SJSA1 (cell line): ENCODE measurements around the gene TGFBR3. TPM values are rescaled to one million over a fixed set of nuclear protein-coding genes. Genes with fewer than 3 reads are reported as not detected.

Source experiments
- DNase-seq, 2 experiments: peaks; one replicate each; pipeline ENCODE4 v3.0.0-alpha.2; 2015 to 2020; ENCODE audit warnings: low spot score in 2 of 2, low read depth in 1 of 2
- H3K27ac ChIP-seq: fragments of 250-450 bp; sonication (Bioruptor Pico); 2 replicates; pipeline ENCODE4 v1.5.1; 2020; ENCODE audit warnings: mild to moderate bottlenecking, moderate library complexity
- H3K27me3 ChIP-seq: fragments of 250-450 bp; sonication (Bioruptor Pico); replicated peaks from 2 replicates; pipeline ENCODE4 v1.5.1; 2020; ENCODE audit warnings: mild to moderate bottlenecking, moderate library complexity
- H3K36me3 ChIP-seq: fragments of 250-450 bp; sonication (Bioruptor Pico); 2 replicates; pipeline ENCODE4 v1.5.1; 2020; ENCODE audit warnings: mild to moderate bottlenecking
- H3K4me1 ChIP-seq: fragments of 250-450 bp; sonication (Bioruptor Pico); replicated peaks from 2 replicates; pipeline ENCODE4 v1.6.1; 2021; ENCODE audit warnings: mild to moderate bottlenecking
- H3K4me3 ChIP-seq: fragments of 250-450 bp; sonication (Bioruptor Pico); 2 replicates; pipeline ENCODE4 v1.5.1; 2020; ENCODE audit warnings: mild to moderate bottlenecking
- H3K9me3 ChIP-seq: fragments of 250-450 bp; sonication (Bioruptor Pico); replicated peaks from 2 replicates; pipeline ENCODE4 v1.5.1; 2020; ENCODE audit warnings: mild to moderate bottlenecking
- total RNA-seq: library from RNA; depleted of rRNA; stranded (reverse); fragments of >200 nt; shearing (Covaris generic); gene quantifications from 2 replicates; pipeline ENCODE4 v1.2.3, GENCODE V29; 2014; rRNA removed

The TGFBR3 gene
- total RNA-seq, 1 experiment from 2014 or later: 8.8 TPM

GRCh38 chr1:91633438-91633837 lies 252.5 kb downstream of the TGFBR3 start:
- Histone ChIP-seq H3K4me3 (no peak overlapping the region), H3K27me3 (no peaks in the 10 kb centered on the region), H3K9me3 (no peaks in the 10 kb centered on the region), H3K36me3 (no peaks in the 10 kb centered on the region), H3K4me1 (no peaks in the 10 kb centered on the region), H3K27ac (no peak overlapping the region)
- no peak for DNase-seq

- Histone ChIP-seq H3K36me3 (no peaks in the 10 kb centered on the region), H3K9me3 (no peaks in the 10 kb centered on the region), H3K4me3 (no peak overlapping the region), H3K27ac (no peak overlapping the region), H3K27me3 (no peaks in the 10 kb centered on the region), H3K4me1 (no peaks in the 10 kb centered on the region)
- no peak for DNase-seq
Measured at GRCh38 chr1:91631718-91632330, 254.1 kb downstream of the TGFBR3 start.

- no peaks in the 10 kb centered on the region for H3K36me3 ChIP-seq
- no peaks in the 10 kb centered on the region for H3K27me3 ChIP-seq
- no peaks in the 10 kb centered on the region for H3K4me1 ChIP-seq
- no peak overlapping the region for H3K4me3 ChIP-seq
- no peaks in the 10 kb centered on the region for H3K9me3 ChIP-seq
- H3K27ac ChIP-seq: no peak overlapping the region
- DNase-seq: no peak
Measured at GRCh38 chr1:91630803-91631202, 255.1 kb downstream of the TGFBR3 start.

Other genes starting within 250 kb of the TGFBR3 start
- gene BRDT, start 63.2 kb upstream of the TGFBR3 start, total RNA-seq: not detected in 2 replicates
- gene EPHX4, start 143.8 kb upstream of the TGFBR3 start, total RNA-seq: not detected in 2 replicates
- not detected in 2 replicates for gene SETSIP, start 189.3 kb upstream of the TGFBR3 start, total RNA-seq
- 1.1 and 5.1 TPM in 2 replicates for gene BTBD8, start 194.2 kb upstream of the TGFBR3 start, total RNA-seq